AG10803 (cell line): Measurements from ENCODE around the gene SBDS.
"Not testable (repeated sequence)": the region's sequence is repeated elsewhere in the genome, so short reads cannot be mapped to it uniquely, and the experiment has no call there.

Experiments used
- DNase-seq: peaks from one replicate; pipeline ENCODE4 v3.0.0; 2010; ENCODE audit warnings: low read depth
- H3K4me3 ChIP-seq: 2 replicates; pipeline ENCODE4 v1.5.1; 2011; ENCODE audit warnings: mild to moderate bottlenecking, low read length, control low read depth
- TF ChIP-seq, protein P1 (sequence below): conservative IDR thresholded peaks from 2 replicates; pipeline ENCODE4 v1.5.1; 2011; ENCODE audit warnings: mild to moderate bottlenecking, low read length, control low read depth, inconsistent platforms

SBDS gene

DNA sequence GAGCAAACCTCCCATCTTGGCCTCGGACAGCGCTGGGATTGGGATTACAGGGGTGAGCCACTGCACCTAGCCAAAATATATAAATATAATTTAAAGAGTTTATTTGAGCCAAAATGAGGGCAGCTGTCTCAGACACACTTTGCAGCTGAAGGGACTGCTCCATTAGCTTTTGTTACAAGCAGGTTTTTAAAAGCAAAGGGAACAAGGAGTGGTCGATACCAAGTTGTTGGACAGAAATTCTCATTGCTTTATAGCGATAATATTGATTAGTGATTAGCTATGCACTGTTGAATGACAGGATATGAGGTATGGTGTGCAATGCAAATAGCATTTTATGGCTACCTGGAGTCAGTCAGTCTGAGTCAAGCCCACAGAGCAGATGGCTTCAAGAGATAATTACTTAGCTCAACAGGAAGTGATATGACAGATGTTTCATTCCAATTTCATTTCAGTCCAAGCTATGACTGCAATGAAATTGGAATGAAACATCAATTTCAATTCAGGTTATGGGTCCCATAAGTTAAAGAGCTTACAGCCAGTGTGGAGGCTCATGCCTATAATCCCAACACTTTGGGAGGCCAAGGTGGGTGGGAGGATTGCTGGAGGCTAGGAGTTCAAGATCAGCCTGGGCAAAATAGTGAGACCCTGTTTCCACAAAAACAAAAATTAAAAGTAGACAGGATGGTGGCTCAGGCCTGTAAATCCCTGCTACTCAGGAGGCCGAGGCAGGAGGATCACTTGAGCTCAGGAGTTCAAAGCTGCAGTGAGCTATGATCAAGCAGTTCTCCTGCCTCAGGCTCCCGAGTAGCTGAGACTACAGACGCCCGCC is 24.4 kb upstream of the SBDS start:
- TF ChIP-seq, protein P1, sequence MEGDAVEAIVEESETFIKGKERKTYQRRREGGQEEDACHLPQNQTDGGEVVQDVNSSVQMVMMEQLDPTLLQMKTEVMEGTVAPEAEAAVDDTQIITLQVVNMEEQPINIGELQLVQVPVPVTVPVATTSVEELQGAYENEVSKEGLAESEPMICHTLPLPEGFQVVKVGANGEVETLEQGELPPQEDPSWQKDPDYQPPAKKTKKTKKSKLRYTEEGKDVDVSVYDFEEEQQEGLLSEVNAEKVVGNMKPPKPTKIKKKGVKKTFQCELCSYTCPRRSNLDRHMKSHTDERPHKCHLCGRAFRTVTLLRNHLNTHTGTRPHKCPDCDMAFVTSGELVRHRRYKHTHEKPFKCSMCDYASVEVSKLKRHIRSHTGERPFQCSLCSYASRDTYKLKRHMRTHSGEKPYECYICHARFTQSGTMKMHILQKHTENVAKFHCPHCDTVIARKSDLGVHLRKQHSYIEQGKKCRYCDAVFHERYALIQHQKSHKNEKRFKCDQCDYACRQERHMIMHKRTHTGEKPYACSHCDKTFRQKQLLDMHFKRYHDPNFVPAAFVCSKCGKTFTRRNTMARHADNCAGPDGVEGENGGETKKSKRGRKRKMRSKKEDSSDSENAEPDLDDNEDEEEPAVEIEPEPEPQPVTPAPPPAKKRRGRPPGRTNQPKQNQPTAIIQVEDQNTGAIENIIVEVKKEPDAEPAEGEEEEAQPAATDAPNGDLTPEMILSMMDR = no peak
- no peak overlapping the region for H3K4me3 ChIP-seq
- peak; percentile 59 for DNase-seq

DNA sequence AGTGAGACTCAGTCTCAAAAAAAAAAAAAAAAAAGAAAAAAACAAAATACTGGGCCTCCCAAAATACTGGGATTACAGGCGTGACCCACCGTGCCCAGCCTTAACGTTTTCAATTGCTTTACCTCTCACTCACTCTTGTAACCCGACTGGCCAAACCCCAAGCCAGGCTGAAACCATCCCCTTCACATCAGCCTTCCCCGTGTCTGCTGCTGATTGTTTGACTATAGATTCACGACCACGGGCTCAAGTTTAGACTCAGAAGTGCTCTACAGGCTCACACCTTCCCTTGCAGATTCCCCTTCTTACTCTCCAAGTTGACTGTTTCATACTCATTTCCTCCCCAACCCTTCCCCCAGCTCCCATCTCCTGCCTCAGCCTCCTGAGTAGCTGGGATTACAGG is 23.6 kb upstream of the SBDS start:
- TF ChIP-seq, protein P1 = no peak
- DNase-seq = no peak
- H3K4me3 ChIP-seq = no peak overlapping the region

DNA sequence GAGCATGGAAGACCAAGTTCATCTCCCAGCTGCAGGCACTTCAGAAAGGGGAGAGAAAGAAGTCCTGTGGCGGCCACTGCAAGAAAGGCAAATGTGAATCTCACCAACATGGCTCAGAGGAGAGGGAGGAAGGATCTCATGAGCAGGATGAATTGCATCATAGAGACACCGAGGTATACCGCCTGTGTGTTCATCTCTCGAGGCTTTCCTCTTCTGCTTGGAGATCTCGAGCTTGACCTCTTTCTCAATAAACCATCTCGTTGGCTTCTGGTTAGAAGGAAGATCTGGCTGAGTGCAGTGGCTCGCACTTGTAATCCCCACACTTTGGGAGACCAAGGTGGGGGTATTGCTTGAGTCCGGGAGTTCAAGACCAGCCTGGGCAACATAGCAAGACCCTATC is 22.6 kb upstream of the SBDS start:
- not testable (repeated sequence) for DNase-seq, H3K4me3 ChIP-seq

DNA sequence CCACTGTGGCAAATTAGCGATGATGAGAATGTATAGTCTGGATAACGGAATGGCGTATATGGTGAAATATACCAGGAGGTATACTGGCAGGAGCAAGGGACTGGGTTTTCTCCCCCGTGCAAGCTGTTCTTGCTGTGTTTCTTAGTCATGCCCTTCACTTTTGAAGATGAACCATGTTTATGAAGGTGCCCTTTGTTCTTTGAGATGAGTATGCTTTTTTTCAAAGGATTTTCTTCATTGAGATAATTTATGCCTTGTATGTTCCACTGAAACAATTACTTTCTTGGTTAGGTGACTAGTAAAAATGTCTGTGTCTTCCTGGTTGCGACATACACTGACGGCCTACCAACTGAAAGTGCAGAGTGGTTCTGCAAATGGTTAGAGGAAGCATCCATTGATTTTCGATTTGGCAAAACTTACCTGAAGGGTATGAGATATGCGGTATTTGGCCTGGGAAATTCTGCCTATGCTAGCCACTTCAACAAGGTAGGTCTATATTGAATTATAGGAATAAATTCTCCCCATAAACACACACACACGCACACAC is 18.8 kb upstream of the SBDS start:
- DNase-seq, H3K4me3 ChIP-seq: not testable (repeated sequence)

- DNase-seq, H3K4me3 ChIP-seq: not testable (repeated sequence)
Observed at GRCh38 chr7:67009677-67010076, 14.3 kb upstream of the SBDS start.

DNA sequence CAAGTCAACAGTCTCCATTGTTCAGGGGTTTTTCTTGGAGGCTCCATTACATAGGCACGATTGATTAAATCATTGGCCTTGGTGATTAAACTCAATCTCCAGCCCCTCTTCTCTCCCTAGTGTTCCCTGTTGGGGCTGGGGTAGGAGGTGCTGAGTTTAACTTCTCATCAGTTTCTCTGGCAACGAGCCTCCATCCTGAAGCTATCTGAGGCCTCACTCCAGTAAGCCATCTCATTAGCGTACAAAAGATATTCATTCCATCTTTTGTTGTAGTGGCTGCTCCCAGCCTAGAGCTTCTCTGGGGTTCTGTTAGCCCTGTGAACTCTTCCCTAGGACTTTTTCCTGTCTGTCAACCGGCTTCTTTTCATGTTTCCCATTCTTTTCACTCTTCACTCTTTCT is 12.9 kb upstream of the SBDS start:
- TF ChIP-seq, protein P1 = no peak
- no peak for DNase-seq
- H3K4me3 ChIP-seq = no peak overlapping the region

DNA sequence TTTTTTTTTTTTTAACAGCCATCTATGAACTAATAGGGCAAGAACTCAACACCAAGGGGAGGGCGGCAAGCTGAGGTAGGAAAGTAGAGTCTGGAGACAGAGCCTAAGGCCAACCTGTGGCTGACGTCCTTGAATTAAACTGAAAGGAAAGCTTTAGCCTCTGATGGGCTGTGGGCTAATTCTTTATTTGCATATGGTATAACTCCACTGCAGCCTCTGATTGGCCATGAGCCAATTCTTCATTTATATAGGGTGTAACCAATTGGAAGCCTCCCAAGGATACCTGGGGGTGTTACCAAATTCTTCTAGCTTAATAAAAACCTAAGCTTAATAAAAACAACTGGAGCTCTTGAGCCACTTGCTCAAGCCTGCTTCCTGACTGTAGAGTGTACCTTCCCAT is 11.6 kb upstream of the SBDS start:
- no peak overlapping the region for H3K4me3 ChIP-seq
- DNase-seq = no peak
- TF ChIP-seq, protein P1 = no peak

GRCh38 chr7:67004145-67004544 is 8.8 kb upstream of the SBDS start:
- not testable (repeated sequence) for H3K4me3 ChIP-seq, DNase-seq

GRCh38 chr7:67000601-67001258 is 5.3 kb upstream of the SBDS start:
- peak; percentile 46 for DNase-seq
- not testable (repeated sequence) for H3K4me3 ChIP-seq
- TF ChIP-seq, protein P1 = peak; percentile 26

DNA sequence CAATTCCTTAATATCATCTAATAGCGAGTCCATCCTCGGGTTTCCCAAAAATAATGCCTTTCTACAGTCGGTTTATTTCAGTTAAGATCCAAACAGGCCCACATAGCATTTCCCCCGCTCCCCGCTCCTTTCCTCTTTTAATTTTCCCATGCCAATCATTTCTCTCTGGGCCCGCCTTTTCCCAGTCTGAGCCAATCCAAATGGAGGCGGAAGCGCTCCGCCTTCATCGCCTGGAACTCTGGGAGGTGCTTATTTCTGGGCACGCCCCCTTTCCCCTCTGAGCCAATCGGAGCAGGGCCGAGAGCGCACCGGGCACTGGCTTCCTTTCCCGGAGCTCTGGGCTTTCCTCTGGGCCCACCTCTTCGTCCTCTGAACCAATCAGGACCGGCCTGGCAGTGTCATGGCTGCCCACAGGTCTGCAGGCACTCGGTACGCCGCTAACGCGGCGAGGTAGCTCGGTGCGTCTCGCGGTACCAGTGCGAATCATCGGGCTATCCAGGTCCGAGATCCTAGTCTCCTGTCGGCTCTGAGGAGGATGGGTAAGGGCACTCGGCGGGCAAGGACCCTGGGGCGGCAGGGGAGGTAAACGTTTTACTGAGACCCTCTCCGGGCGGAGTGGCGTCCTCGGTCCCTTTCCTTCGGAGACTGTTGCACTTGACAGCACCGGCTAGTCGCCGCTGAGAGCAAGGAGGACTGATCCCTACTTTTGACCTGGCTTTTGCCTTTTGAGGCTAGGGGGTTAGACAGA is 1.2 kb upstream of the SBDS start, which contains the start of gene TYW1:
TYW1 (plus strand) TSS at position 390 of the 748 bp plus-strand sequence; CDS start at position 536, 146 bp downstream.
- DNase-seq = peak; percentile 95
- peak within 1 kb of the TSS; percentile 82 for H3K4me3 ChIP-seq
